Upper lobe of right lung (tissue), 1 donor: ENCODE measurements around the gene HSD17B14. TPM values are rescaled to one million over a fixed set of nuclear protein-coding genes. Genes with fewer than 3 reads are reported as not detected.

ENCODE experiments used
- ATAC-seq: fragments of 200-7000 bp; cut with Tn5 transposase; one replicate; pipeline ENCODE4 v1.9.1; 2020; ENCODE audit warnings: mild to moderate bottlenecking, moderate library complexity
- DNase-seq: peaks from one replicate; pipeline ENCODE4 v3.0.0-alpha.2; 2020
- H3K27ac ChIP-seq: fragments of 200-600 bp; one replicate; pipeline ENCODE4 v1.8.0; 2022
- H3K27me3 ChIP-seq: fragments of 200-600 bp; one replicate; pipeline ENCODE4 v1.8.0; 2022; ENCODE audit warnings: mild to moderate bottlenecking
- H3K36me3 ChIP-seq: fragments of 200-600 bp; one replicate; pipeline ENCODE4 v1.8.0; 2022
- H3K4me1 ChIP-seq: fragments of 200-600 bp; one replicate; pipeline ENCODE4 v1.8.0; 2022
- H3K4me3 ChIP-seq: fragments of 200-600 bp; one replicate; pipeline ENCODE4 v1.8.0; 2022; ENCODE audit warnings: mild to moderate bottlenecking
- H3K9me3 ChIP-seq: fragments of 200-600 bp; one replicate; pipeline ENCODE4 v1.8.0; 2022
- CTCF ChIP-seq: fragments of 200-600 bp; IDR thresholded peaks from one replicate; pipeline ENCODE4 v1.8.0; 2022; ENCODE audit warnings: antibody characterized with exemption
- intact Hi-C: fragments of 100-400 bp; cut with DNase I; formaldehyde crosslinking; loops from one replicate; pipeline ENCODE4 v1.11.0; 2022
- total RNA-seq: library from RNA; stranded (reverse); fragmentation: NEBNext Ultra II Directional; extraction: Animal tissue kit (Norgen Biotek cat#: 25700); gene quantifications from one replicate; pipeline ENCODE4 v1.2.1, GENCODE V29; 2021
- donor health status: DM: no; HTN: yes; CAD: no; lungs with severe emphysema.

Gene HSD17B14
- total RNA-seq, 1 donor from 2014 or later = 23.5 TPM

- H3K36me3 ChIP-seq = no peaks in the 10 kb centered on the region
- peak overlapping the region; percentile 77 for H3K27ac ChIP-seq
- peaks cover 15% of the 10 kb centered on the region for H3K4me1 ChIP-seq
- ATAC-seq (peak; percentile 83), DNase-seq (peak; percentile 83)
- no peaks in the 10 kb centered on the region for H3K27me3 ChIP-seq
- no peak overlapping the region for H3K4me3 ChIP-seq
- no peak for TF ChIP-seq CTCF
- H3K9me3 ChIP-seq = no peaks in the 10 kb centered on the region
- intact Hi-C loops = no loop called here
Observed at GRCh38 chr19:48818234-48818820, 18.0 kb downstream of the HSD17B14 start.

GRCh38 chr19:48817585-48818124 is 18.6 kb downstream of the HSD17B14 start:
- ATAC-seq (no peak), DNase-seq (no peak)
- H3K36me3 ChIP-seq = no peaks in the 10 kb centered on the region
- H3K27ac ChIP-seq = peak overlapping the region; percentile 77
- no peaks in the 10 kb centered on the region for H3K9me3 ChIP-seq
- no peaks in the 10 kb centered on the region for H3K27me3 ChIP-seq
- peaks cover 15% of the 10 kb centered on the region for H3K4me1 ChIP-seq
- intact Hi-C loops = no loop called here
- H3K4me3 ChIP-seq = no peak overlapping the region
- no peak for TF ChIP-seq CTCF

- Histone ChIP-seq H3K4me1 (peaks cover 15% of the 10 kb centered on the region), H3K36me3 (no peaks in the 10 kb centered on the region), H3K9me3 (no peaks in the 10 kb centered on the region), H3K4me3 (no peak overlapping the region), H3K27me3 (no peaks in the 10 kb centered on the region), H3K27ac (peak overlapping the region; percentile 70)
- ATAC-seq = no peak
- intact Hi-C loops = no loop called here
- no peak for TF ChIP-seq CTCF
- no peak for DNase-seq
Observed at GRCh38 chr19:48815870-48816501, 20.3 kb downstream of the HSD17B14 start.

- H3K4me1 ChIP-seq = peaks cover 17% of the 10 kb centered on the region
- TF ChIP-seq CTCF = no peak
- H3K27ac ChIP-seq = peak overlapping the region; percentile 58
Observed at GRCh38 chr19:48814895-48815294, 21.4 kb downstream of the HSD17B14 start.

GRCh38 chr19:48813123-48813913 is 23.0 kb downstream of the HSD17B14 start:
- peak; percentile 17 for TF ChIP-seq CTCF
- Histone ChIP-seq H3K4me1 (peaks cover 6% of the 10 kb centered on the region), H3K27me3 (no peaks in the 10 kb centered on the region), H3K36me3 (no peaks in the 10 kb centered on the region), H3K9me3 (no peaks in the 10 kb centered on the region), H3K4me3 (no peak overlapping the region), H3K27ac (peak overlapping the region; percentile 90)
- intact Hi-C loops = no loop called here
- ATAC-seq = no peak
- DNase-seq = no peak

More at GRCh38 chr19:48814895-48815294, 21.4 kb downstream of the HSD17B14 start:
- no peak for ATAC-seq
- Histone ChIP-seq H3K9me3 (no peaks in the 10 kb centered on the region), H3K27me3 (no peaks in the 10 kb centered on the region), H3K36me3 (no peaks in the 10 kb centered on the region), H3K4me3 (no peak overlapping the region)
- intact Hi-C loops = no loop called here
- DNase-seq = no peak
